ENCODE data around the gene MEGF11.

- TF ChIP-seq, protein P1, sequence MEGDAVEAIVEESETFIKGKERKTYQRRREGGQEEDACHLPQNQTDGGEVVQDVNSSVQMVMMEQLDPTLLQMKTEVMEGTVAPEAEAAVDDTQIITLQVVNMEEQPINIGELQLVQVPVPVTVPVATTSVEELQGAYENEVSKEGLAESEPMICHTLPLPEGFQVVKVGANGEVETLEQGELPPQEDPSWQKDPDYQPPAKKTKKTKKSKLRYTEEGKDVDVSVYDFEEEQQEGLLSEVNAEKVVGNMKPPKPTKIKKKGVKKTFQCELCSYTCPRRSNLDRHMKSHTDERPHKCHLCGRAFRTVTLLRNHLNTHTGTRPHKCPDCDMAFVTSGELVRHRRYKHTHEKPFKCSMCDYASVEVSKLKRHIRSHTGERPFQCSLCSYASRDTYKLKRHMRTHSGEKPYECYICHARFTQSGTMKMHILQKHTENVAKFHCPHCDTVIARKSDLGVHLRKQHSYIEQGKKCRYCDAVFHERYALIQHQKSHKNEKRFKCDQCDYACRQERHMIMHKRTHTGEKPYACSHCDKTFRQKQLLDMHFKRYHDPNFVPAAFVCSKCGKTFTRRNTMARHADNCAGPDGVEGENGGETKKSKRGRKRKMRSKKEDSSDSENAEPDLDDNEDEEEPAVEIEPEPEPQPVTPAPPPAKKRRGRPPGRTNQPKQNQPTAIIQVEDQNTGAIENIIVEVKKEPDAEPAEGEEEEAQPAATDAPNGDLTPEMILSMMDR (IDR thresholded peaks at IDR 0.05) = no peak
- TF ChIP-seq POLR2AphosphoS5 (IDR thresholded peaks at IDR 0.05; ENCODE audit: insufficient read depth in 1 of 2, low read depth in 1 of 2) = no peak
Measured at GRCh38 chr15:65937476-65937875, 316.1 kb downstream of the MEGF11 start.
